HUDEP-2 (cell line): ENCODE measurements around the gene GNRHR.

ENCODE experiments used
- DNase-seq, 76 experiments: peaks; one replicate each; lab custom pipeline; 2025; ENCODE audit not compliant: unreplicated experiment in 76 of 76; lab: John Stamatoyannopoulos, UW

Gene GNRHR

GRCh38 chr4:67700738-67701516 lies 53.3 kb downstream of the GNRHR start, which contains the start of gene UBA6:
UBA6 (minus strand) TSS chr4:67701155; CDS start chr4:67701119, 36 bp downstream.
- DNase-seq = peak; percentile 22 to 97 (median 93)

GRCh38 chr4:67700116-67700737 lies 54.0 kb downstream of the GNRHR start:
- DNase-seq = peak in 1 of 76 experiments; percentile 3

GRCh38 chr4:67699603-67700002 lies 54.6 kb downstream of the GNRHR start:
- DNase-seq = no peak

GRCh38 chr4:67697860-67698687 lies 56.1 kb downstream of the GNRHR start:
- DNase-seq = peak in 23 of 76 experiments; percentile 1 to 60 (median 23)

- DNase-seq = no peak
Measured at GRCh38 chr4:67696061-67696460, 58.1 kb downstream of the GNRHR start.

- no peak for DNase-seq
Measured at GRCh38 chr4:67694662-67695061, 59.5 kb downstream of the GNRHR start.

GRCh38 chr4:67691328-67691727 lies 62.9 kb downstream of the GNRHR start:
- DNase-seq = no peak
